ENCODE data around the gene OBI1. TPM values are rescaled to one million over a fixed set of nuclear protein-coding genes. Genes with fewer than 3 reads are reported as not detected.
A peak's percentile ranks its signal among the peaks of the same experiment; 100 is the strongest.

OBI1 gene
- total RNA-seq, 1 experiment from 2014 or later, result 14.0 TPM

DNA sequence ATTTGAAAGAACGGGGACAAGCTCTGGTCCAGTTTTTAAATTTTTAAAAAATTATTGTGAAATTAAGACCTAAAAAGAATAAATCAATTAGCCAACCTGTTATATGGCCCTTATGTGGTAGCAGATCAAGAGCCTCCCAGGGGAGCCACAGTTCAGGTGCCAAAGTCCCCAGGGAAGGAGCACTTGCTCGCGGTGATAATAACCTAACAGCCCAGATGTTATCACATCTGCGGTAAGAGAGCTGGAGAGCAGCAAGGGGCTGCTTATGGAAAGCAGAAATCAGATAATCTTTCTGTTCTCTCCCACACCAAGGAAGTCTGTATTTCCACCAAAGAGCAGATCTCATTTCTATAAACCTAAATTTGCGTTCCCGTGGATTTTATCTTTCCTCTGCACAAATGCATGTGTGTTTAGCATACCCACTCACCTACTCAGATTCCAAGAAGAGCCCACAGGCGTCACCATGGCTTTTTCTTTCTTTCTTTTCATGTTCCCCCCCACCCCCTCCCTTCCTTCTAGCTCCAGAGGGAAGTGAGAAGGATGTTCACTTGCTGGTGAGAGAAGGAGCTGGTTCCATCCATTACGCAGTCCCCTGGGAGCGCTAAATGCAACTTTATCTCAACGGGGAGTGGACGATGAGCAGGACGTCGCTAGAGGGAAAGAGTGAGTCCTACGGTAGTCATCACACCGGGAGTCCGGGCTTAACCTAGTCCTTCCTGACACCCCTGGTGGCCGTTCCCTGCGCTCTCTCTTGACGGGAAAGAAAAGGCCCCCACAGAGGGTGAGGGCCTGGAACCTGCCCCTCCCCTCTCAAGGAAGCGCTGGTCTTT lies 54.0 kb downstream of the OBI1 start:
- no peaks in the 10 kb centered on the region for H3K79me2 ChIP-seq (ENCODE audit: insufficient read depth, low read length)
- no peaks in the 10 kb centered on the region for H3K4me1 ChIP-seq (ENCODE audit: control insufficient read depth in 1 of 2, insufficient read depth in 2 of 2, low read length in 2 of 2)
- H3K36me3 ChIP-seq (ENCODE audit: control insufficient read depth in 1 of 2, insufficient read depth in 2 of 2, low read length in 2 of 2), result no peaks in the 10 kb centered on the region
- CTCF ChIA-PET, result interaction anchor here (0.6 kb wide), 1 partner anchor 70 kb away, joined by 4 read pairs; no protein-coding TSS in a partner anchor
- DNase-seq (ENCODE audit: low read depth, low spot score) (no peak), ATAC-seq (peak; percentile 56)
- no peak overlapping the region for H3K27ac ChIP-seq (ENCODE audit: low read depth, low read length)
- H3K9ac ChIP-seq (ENCODE audit: low read length), result no peak overlapping the region
- BruUV-seq (replicated peaks), result no TSS peak
- intact Hi-C loops (cut with micrococcal nuclease), result no loop called here
- H3K9me3 ChIP-seq (ENCODE audit: control insufficient read depth in 1 of 2, insufficient read depth in 1 of 2, low read depth in 1 of 2, low read length in 2 of 2), result no peaks in the 10 kb centered on the region
- RAD21 ChIA-PET (ENCODE audit: low non-redundant PET in 1 of 2, low total read pairs in 2 of 2, uncharacterized antibody in 2 of 2, unreplicated experiment in 2 of 2), result no interaction called here
- no peak overlapping the region for H2AFZ ChIP-seq (ENCODE audit: low read depth, low read length, poor library complexity, severe bottlenecking)
- peaks cover 10% of the 10 kb centered on the region; the same call in 1 of the 2 replicates for H3K27me3 ChIP-seq (ENCODE audit: insufficient read depth, low read length)
- POLR2A ChIA-PET, result no interaction called here
- H3K4me3 ChIP-seq (replicated peaks in 1 of 2; ENCODE audit: low read depth in 1 of 2, low read length in 2 of 2), result no peak overlapping the region
- no peaks in the 10 kb centered on the region for H4K20me1 ChIP-seq (ENCODE audit: insufficient read depth)
- no peak for TF ChIP-seq YY1 (IDR thresholded peaks at IDR 0.05; ENCODE audit: extremely low read depth, insufficient replicate concordance, low read depth, low read length)
- no peak for TF ChIP-seq SP1 (IDR thresholded peaks at IDR 0.05; ENCODE audit: low read depth)
- TF ChIP-seq, protein P1, sequence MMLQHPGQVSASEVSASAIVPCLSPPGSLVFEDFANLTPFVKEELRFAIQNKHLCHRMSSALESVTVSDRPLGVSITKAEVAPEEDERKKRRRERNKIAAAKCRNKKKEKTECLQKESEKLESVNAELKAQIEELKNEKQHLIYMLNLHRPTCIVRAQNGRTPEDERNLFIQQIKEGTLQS (IDR thresholded peaks at IDR 0.05), result no peak
- no peak for TF ChIP-seq ZFX (IDR thresholded peaks at IDR 0.05)
- TF ChIP-seq EZH2phosphoT487 (IDR thresholded peaks at IDR 0.05; ENCODE audit: borderline replicate concordance), result no peak
- no peak for TF ChIP-seq CEBPB (IDR thresholded peaks at IDR 0.05; ENCODE audit: low read depth)
- TF ChIP-seq ELF1 (IDR thresholded peaks at IDR 0.05; ENCODE audit: borderline replicate concordance, low read depth), result no peak
- TF ChIP-seq RAD21 (IDR thresholded peaks at IDR 0.05; ENCODE audit: low read depth), result no peak
- no peak for TF ChIP-seq POLR2A (IDR thresholded peaks at IDR 0.05; ENCODE audit: borderline replicate concordance, extremely low read depth, insufficient read depth, insufficient read length)
- TF ChIP-seq, protein P2, sequence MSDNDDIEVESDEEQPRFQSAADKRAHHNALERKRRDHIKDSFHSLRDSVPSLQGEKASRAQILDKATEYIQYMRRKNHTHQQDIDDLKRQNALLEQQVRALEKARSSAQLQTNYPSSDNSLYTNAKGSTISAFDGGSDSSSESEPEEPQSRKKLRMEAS (IDR thresholded peaks at IDR 0.05), result no peak
- TF ChIP-seq, protein P3, sequence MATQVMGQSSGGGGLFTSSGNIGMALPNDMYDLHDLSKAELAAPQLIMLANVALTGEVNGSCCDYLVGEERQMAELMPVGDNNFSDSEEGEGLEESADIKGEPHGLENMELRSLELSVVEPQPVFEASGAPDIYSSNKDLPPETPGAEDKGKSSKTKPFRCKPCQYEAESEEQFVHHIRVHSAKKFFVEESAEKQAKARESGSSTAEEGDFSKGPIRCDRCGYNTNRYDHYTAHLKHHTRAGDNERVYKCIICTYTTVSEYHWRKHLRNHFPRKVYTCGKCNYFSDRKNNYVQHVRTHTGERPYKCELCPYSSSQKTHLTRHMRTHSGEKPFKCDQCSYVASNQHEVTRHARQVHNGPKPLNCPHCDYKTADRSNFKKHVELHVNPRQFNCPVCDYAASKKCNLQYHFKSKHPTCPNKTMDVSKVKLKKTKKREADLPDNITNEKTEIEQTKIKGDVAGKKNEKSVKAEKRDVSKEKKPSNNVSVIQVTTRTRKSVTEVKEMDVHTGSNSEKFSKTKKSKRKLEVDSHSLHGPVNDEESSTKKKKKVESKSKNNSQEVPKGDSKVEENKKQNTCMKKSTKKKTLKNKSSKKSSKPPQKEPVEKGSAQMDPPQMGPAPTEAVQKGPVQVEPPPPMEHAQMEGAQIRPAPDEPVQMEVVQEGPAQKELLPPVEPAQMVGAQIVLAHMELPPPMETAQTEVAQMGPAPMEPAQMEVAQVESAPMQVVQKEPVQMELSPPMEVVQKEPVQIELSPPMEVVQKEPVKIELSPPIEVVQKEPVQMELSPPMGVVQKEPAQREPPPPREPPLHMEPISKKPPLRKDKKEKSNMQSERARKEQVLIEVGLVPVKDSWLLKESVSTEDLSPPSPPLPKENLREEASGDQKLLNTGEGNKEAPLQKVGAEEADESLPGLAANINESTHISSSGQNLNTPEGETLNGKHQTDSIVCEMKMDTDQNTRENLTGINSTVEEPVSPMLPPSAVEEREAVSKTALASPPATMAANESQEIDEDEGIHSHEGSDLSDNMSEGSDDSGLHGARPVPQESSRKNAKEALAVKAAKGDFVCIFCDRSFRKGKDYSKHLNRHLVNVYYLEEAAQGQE (IDR thresholded peaks at IDR 0.05; ENCODE audit: low read depth), result no peak
- TF ChIP-seq POLR2AphosphoS5 (IDR thresholded peaks at IDR 0.05; ENCODE audit: low read depth, low read length), result no peak
- TF ChIP-seq, protein P4, sequence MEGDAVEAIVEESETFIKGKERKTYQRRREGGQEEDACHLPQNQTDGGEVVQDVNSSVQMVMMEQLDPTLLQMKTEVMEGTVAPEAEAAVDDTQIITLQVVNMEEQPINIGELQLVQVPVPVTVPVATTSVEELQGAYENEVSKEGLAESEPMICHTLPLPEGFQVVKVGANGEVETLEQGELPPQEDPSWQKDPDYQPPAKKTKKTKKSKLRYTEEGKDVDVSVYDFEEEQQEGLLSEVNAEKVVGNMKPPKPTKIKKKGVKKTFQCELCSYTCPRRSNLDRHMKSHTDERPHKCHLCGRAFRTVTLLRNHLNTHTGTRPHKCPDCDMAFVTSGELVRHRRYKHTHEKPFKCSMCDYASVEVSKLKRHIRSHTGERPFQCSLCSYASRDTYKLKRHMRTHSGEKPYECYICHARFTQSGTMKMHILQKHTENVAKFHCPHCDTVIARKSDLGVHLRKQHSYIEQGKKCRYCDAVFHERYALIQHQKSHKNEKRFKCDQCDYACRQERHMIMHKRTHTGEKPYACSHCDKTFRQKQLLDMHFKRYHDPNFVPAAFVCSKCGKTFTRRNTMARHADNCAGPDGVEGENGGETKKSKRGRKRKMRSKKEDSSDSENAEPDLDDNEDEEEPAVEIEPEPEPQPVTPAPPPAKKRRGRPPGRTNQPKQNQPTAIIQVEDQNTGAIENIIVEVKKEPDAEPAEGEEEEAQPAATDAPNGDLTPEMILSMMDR (IDR thresholded peaks at IDR 0.05 in 2 of 3, conservative IDR thresholded peaks at IDR 0.05 in 1 of 3; ENCODE audit: borderline replicate concordance in 1 of 3, insufficient read depth in 1 of 3, low read depth in 2 of 3, low read length in 2 of 3), result no peak
- TF ChIP-seq TCF7L2 (IDR thresholded peaks at IDR 0.05; ENCODE audit: borderline replicate concordance, extremely low read depth, insufficient read depth, insufficient read length), result no peak
- TF ChIP-seq FOSL1 (IDR thresholded peaks at IDR 0.05; ENCODE audit: low read depth), result no peak
- no peak for TF ChIP-seq SIN3A (IDR thresholded peaks at IDR 0.05; ENCODE audit: low read depth)
- no peak overlapping the region for H3K4me2 ChIP-seq (ENCODE audit: low read length)
- no peaks in the 10 kb centered on the region for H3K9me2 ChIP-seq (ENCODE audit: insufficient read depth)
